ENCODE measurements around the gene C19orf12. TPM values are rescaled to one million over a fixed set of nuclear protein-coding genes. Genes with fewer than 3 reads are reported as not detected.

The C19orf12 gene
- total RNA-seq, 1 experiment from 2014 or later, result 17.5 TPM

DNA sequence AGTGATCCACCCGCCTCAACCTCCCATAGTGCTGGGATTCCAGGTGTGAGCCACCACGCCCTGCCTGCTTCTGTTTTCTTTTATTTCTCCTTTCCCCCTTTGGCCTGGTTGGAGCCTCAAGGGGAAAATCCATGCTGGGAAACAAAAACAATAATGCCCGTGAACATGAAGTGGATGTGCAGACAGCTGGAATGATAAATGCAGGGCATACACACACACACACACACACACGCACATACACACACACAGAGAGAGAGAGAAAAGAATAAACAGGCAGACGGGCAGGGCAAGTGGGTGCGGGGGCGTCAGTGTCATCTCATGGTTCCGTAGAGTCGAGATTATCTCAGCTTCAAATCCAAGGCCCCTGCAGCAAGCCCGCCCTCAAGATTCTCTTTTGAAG is 54.2 kb downstream of the C19orf12 start:
- Histone ChIP-seq H3K14ac (ENCODE audit: insufficient read depth, low read length) (no peak overlapping the region), H2BK20ac (ENCODE audit: low read depth, low read length, poor library complexity, severe bottlenecking) (no peak overlapping the region), H3K79me2 (ENCODE audit: insufficient read depth, low read length) (no peaks in the 10 kb centered on the region), H4K8ac (replicated peaks; ENCODE audit: insufficient read length, low read depth, low read length) (no peak overlapping the region), H3K27ac (ENCODE audit: insufficient read length, low read depth, low read length) (no peak overlapping the region), H2BK5ac (ENCODE audit: insufficient read length, low read length) (no peak overlapping the region), H3K23me2 (ENCODE audit: insufficient read length, low read depth, low read length, poor library complexity, severe bottlenecking) (peaks cover 5% of the 10 kb centered on the region), H4K20me1 (ENCODE audit: control insufficient read depth, insufficient read depth, insufficient read length) (no peaks in the 10 kb centered on the region), H3K23ac (ENCODE audit: insufficient read length, low read depth, low read length) (no peak overlapping the region), H2BK120ac (ENCODE audit: low read depth, low read length, poor library complexity, severe bottlenecking) (no peak overlapping the region), H2BK12ac (ENCODE audit: insufficient read length, low read depth, low read length) (no peak overlapping the region), H3T11ph (ENCODE audit: low read length) (no peak overlapping the region), H3K9me3 (ENCODE audit: control insufficient read depth, low read depth, low read length) (no peaks in the 10 kb centered on the region), H3K9ac (ENCODE audit: extremely low read depth, insufficient read length, low read length) (no peak overlapping the region), H2AK5ac (ENCODE audit: insufficient read length, low read length) (no peak overlapping the region), H3K4ac (ENCODE audit: low read depth, low read length) (no peak overlapping the region), H3K4me1 (ENCODE audit: insufficient read depth, low read length) (no peaks in the 10 kb centered on the region), H3K18ac (ENCODE audit: insufficient read length, low read depth, low read length) (no peak overlapping the region), H3K79me1 (ENCODE audit: insufficient read depth, low read depth, low read length, poor library complexity, severe bottlenecking) (no peaks in the 10 kb centered on the region), H3K4me2 (ENCODE audit: insufficient read depth, insufficient read length, low read length) (no peak overlapping the region), H2AFZ (ENCODE audit: low read length) (no peak overlapping the region), H4K5ac (ENCODE audit: insufficient read length, low read depth, low read length) (no peak overlapping the region), H3K56ac (ENCODE audit: insufficient read length, low read depth, low read length) (no peak overlapping the region), H2BK15ac (ENCODE audit: low read depth, low read length) (no peak overlapping the region), H4K91ac (ENCODE audit: insufficient read length, low read depth, low read length) (no peak overlapping the region), H3K27me3 (ENCODE audit: insufficient read depth, low read length) (no peaks in the 10 kb centered on the region)
- Mint-ChIP-seq H3K27me3 (ENCODE audit: low read depth) (peaks cover 11% of the 10 kb centered on the region), H3K9me3 (no peaks in the 10 kb centered on the region), H3K27ac (no peak overlapping the region), H3K36me3 (ENCODE audit: insufficient read depth in 1 of 3, low read depth in 3 of 3) (no peaks in the 10 kb centered on the region), H3K4me3 (no peak overlapping the region), H3K4me1 (no peaks in the 10 kb centered on the region)
- DNase-seq, result no peak
- WGBS (ENCODE audit: extremely low coverage, insufficient read length, low lambda C conversion rate), result no CpG with 5 or more reads among the region's 10 CpGs
- TF ChIP-seq, protein P1, sequence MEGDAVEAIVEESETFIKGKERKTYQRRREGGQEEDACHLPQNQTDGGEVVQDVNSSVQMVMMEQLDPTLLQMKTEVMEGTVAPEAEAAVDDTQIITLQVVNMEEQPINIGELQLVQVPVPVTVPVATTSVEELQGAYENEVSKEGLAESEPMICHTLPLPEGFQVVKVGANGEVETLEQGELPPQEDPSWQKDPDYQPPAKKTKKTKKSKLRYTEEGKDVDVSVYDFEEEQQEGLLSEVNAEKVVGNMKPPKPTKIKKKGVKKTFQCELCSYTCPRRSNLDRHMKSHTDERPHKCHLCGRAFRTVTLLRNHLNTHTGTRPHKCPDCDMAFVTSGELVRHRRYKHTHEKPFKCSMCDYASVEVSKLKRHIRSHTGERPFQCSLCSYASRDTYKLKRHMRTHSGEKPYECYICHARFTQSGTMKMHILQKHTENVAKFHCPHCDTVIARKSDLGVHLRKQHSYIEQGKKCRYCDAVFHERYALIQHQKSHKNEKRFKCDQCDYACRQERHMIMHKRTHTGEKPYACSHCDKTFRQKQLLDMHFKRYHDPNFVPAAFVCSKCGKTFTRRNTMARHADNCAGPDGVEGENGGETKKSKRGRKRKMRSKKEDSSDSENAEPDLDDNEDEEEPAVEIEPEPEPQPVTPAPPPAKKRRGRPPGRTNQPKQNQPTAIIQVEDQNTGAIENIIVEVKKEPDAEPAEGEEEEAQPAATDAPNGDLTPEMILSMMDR (conservative IDR thresholded peaks at IDR 0.05), result no peak
